HepG2 (cell line): ENCODE results near the gene HLF. TPM values are rescaled to one million over a fixed set of nuclear protein-coding genes. Genes with fewer than 3 reads are reported as not detected.

Experiments used
- HMG20B ChIP-seq: conservative IDR thresholded peaks from 2 replicates; pipeline ENCODE4 v1.6.1; 2016; ENCODE audit warnings: missing genetic modification reagents, missing compliant biosample characterization
- KAT7 ChIP-seq: IDR thresholded peaks from 2 replicates; pipeline ENCODE4 v1.6.1; 2018; ENCODE audit warnings: borderline replicate concordance, missing compliant biosample characterization
- MBD4 ChIP-seq: IDR thresholded peaks from 2 replicates; pipeline ENCODE4 v1.6.1; 2012; ENCODE audit warnings: low read length, inconsistent platforms, borderline replicate concordance
- NR0B2 ChIP-seq: sonication (generic); formaldehyde crosslinking; IDR thresholded peaks from 2 replicates; pipeline ENCODE4 v1.4.0; 2020; ENCODE audit warnings: mild to moderate bottlenecking, missing genetic modification reagents
- RORA ChIP-seq: sonication (generic); formaldehyde crosslinking; IDR thresholded peaks from 2 replicates; pipeline ENCODE4 v1.5.0; 2020; ENCODE audit warnings: mild to moderate bottlenecking, missing genetic modification reagents, moderate library complexity
- SKIL ChIP-seq: sonication (generic); formaldehyde crosslinking; IDR thresholded peaks from 2 replicates; pipeline ENCODE4 v1.8.0; 2022; ENCODE audit warnings: missing genetic modification reagents, mild to moderate bottlenecking, moderate library complexity, borderline replicate concordance
- SP5 ChIP-seq: IDR thresholded peaks from 2 replicates; pipeline ENCODE4 v1.6.1; 2016; ENCODE audit warnings: low read depth, borderline replicate concordance
- TAF15 ChIP-seq: fragments of 200-400 bp; formaldehyde crosslinking; IDR thresholded peaks from one replicate; pipeline ENCODE4 v1.6.1; 2018; ENCODE audit warnings: mild to moderate bottlenecking, low read depth, low read length; ENCODE audit not compliant: poor library complexity, severe bottlenecking
- TBP ChIP-seq: sonication (generic); formaldehyde crosslinking; IDR thresholded peaks from 2 replicates; pipeline ENCODE4 v1.5.0; 2020; ENCODE audit warnings: missing genetic modification reagents
- TRAFD1 ChIP-seq: sonication (generic); formaldehyde crosslinking; IDR thresholded peaks from 2 replicates; pipeline ENCODE4 v1.5.1; 2020; ENCODE audit warnings: missing genetic modification reagents, mild to moderate bottlenecking, borderline replicate concordance
- XRCC5 ChIP-seq: fragments of 200-400 bp; formaldehyde crosslinking; optimal IDR thresholded peaks from 2 replicates; pipeline ENCODE3; 2017; ENCODE audit warnings: mild to moderate bottlenecking, low read length
- ZBTB7B ChIP-seq: sonication (generic); formaldehyde crosslinking; IDR thresholded peaks from 2 replicates; pipeline ENCODE4 v1.4.0; 2020; ENCODE audit warnings: missing genetic modification reagents
- ZFP37 ChIP-seq: sonication (generic); formaldehyde crosslinking; IDR thresholded peaks from 2 replicates; pipeline ENCODE4 v1.4.0; 2020; ENCODE audit warnings: missing genetic modification reagents, borderline replicate concordance
- ZNF232 ChIP-seq: sonication (generic); formaldehyde crosslinking; IDR thresholded peaks from 2 replicates; pipeline ENCODE4 v1.4.0; 2020; ENCODE audit warnings: missing genetic modification reagents, borderline replicate concordance
- ZNF609 ChIP-seq: sonication (generic); formaldehyde crosslinking; IDR thresholded peaks from 2 replicates; pipeline ENCODE4 v1.4.0; 2020; ENCODE audit warnings: mild to moderate bottlenecking, missing genetic modification reagents, borderline replicate concordance
- ZNF710 ChIP-seq: sonication (generic); formaldehyde crosslinking; IDR thresholded peaks from 2 replicates; pipeline ENCODE4 v1.5.0; 2020; ENCODE audit warnings: mild to moderate bottlenecking, missing genetic modification reagents, borderline replicate concordance
- polyA plus RNA-seq, 8 experiments: library from polyadenylated mRNA; depleted of rRNA in 3 of 8; stranded (reverse) in 7 of 8; unstranded in 1 of 8; fragments of >200 nt; fragmentation: Illumina TruSeq in 4 of 8; extraction: Trizol in 4 of 8; gene quantifications; 2 replicates each; pipeline versions ENCODE4 v1.2.1 to v1.2.3, GENCODE V29; 2011 to 2016; ENCODE audit warnings: low read depth in 4 of 8, missing spikeins in 1 of 8, mixed read lengths in 1 of 8; ENCODE audit not compliant: insufficient read depth in 1 of 8
- total RNA-seq, 5 experiments: library from RNA; depleted of rRNA; stranded (reverse); fragments of >200 nt; fragmentation: Illumina TruSeq; extraction: Trizol; gene quantifications; 2 replicates each; pipeline ENCODE4 v1.2.3, GENCODE V29; 2016; ENCODE audit warnings: low read depth in 1 of 5

HLF gene
- total and polyA plus RNA-seq, 2 of the 13 experiments (the other 11 are each of a cell fraction or from before 2014, with no cell fraction given), result 202 to 346 TPM

- TF ChIP-seq ZNF710 (peak; percentile 95), SP5 (CRISPR knock-in tag) (peak; percentile 87), HMG20B (CRISPR knock-in tag) (peak; percentile 92), SKIL (peak; percentile 88), KAT7 (CRISPR knock-in tag) (peak; percentile 59; the same call in 1 of the 2 replicates), RORA (CRISPR knock-in tag) (peak; percentile 67; the same call in 1 of the 2 replicates), NR0B2 (CRISPR knock-in tag) (no peak), TRAFD1 (CRISPR knock-in tag) (no peak), ZFP37 (CRISPR knock-in tag) (0 out of 2 replicates have a peak, but pooled peaks have one; percentile 82), TBP (CRISPR knock-in tag) (no peak), TAF15 (no peak), MBD4 (peak; percentile 99), ZNF609 (peak; percentile 95), XRCC5 (peak; percentile 58), ZBTB7B (CRISPR knock-in tag) (peak; percentile 97), ZNF232 (peak; percentile 69; the same call in 1 of the 2 replicates)
Observed at GRCh38 chr17:55286681-55287589, 22.2 kb downstream of the HLF start (continued).
